Keratinocyte (primary cell): Measurements from ENCODE around the gene WFDC10A. TPM values are rescaled to one million over a fixed set of nuclear protein-coding genes. Genes with fewer than 3 reads are reported as not detected.
"Not testable (repeated sequence)": the region's sequence is repeated elsewhere in the genome, so short reads cannot be mapped to it uniquely, and the experiment has no call there.

Experiments
- DNase-seq: peaks from one replicate; pipeline ENCODE4 v3.0.0-alpha.2; 2011; ENCODE audit warnings: low read depth, missing footprints, low spot score
- FAIRE-seq: peaks from 2 replicates; lab custom pipeline; 2011; peaks lifted over from hg19 to GRCh38; lab: Jason Lieb, UNC
- H2AFZ ChIP-seq: 2 replicates; pipeline ENCODE4 v1.6.0; 2012; ENCODE audit warnings: low read length, control low read depth, inconsistent platforms; ENCODE audit not compliant: control insufficient read depth
- H3K27ac ChIP-seq: 2 replicates; pipeline ENCODE4 v1.5.1; 2011; ENCODE audit warnings: low read length; ENCODE audit not compliant: control insufficient read depth, insufficient read depth
- H3K27me3 ChIP-seq: 3 replicates; pipeline ENCODE4 v1.6.0; 2011; ENCODE audit warnings: low read length; ENCODE audit not compliant: control insufficient read depth, insufficient read depth; ENCODE audit errors: extremely low read depth
- H3K36me3 ChIP-seq, 2 experiments: 2 replicates in 1 of 2; 3 replicates in 1 of 2; pipeline ENCODE4 v1.5.1; 2011; ENCODE audit warnings: low read length in 2 of 2, mild to moderate bottlenecking in 1 of 2; ENCODE audit not compliant: control insufficient read depth in 2 of 2, insufficient read depth in 2 of 2; ENCODE audit errors: extremely low read depth in 1 of 2
- H3K4me1 ChIP-seq: 3 replicates; pipeline ENCODE4 v1.5.1; 2011; ENCODE audit warnings: low read length; ENCODE audit not compliant: control insufficient read depth, insufficient read depth; ENCODE audit errors: extremely low read depth
- H3K4me2 ChIP-seq: 3 replicates; pipeline ENCODE4 v1.6.0; 2011; ENCODE audit warnings: low read depth, low read length; ENCODE audit not compliant: control insufficient read depth, insufficient read depth; ENCODE audit errors: extremely low read depth
- H3K4me3 ChIP-seq, 3 experiments: fragments of 200-600 bp in 1 of 3; sonication (generic) in 1 of 3; 2 replicates in 2 of 3; 3 replicates in 1 of 3; pipeline ENCODE4 v1.5.1; 2011 to 2016; ENCODE audit warnings: low read length in 3 of 3, mild to moderate bottlenecking in 3 of 3, control low read depth in 2 of 3, inconsistent platforms in 1 of 3, low read depth in 1 of 3, mixed read lengths in 1 of 3, mixed run types in 1 of 3, moderate library complexity in 1 of 3; ENCODE audit not compliant: control insufficient read depth in 2 of 3, insufficient read depth in 2 of 3; ENCODE audit errors: extremely low read depth in 1 of 3
- H3K79me2 ChIP-seq: 2 replicates; pipeline ENCODE4 v1.6.0; 2012; ENCODE audit warnings: low read length; ENCODE audit not compliant: control insufficient read depth, insufficient read depth
- H3K9ac ChIP-seq: 3 replicates; pipeline ENCODE4 v1.6.0; 2011; ENCODE audit warnings: low read length; ENCODE audit not compliant: control insufficient read depth, insufficient read depth; ENCODE audit errors: extremely low read depth
- H3K9me1 ChIP-seq: 3 replicates; pipeline ENCODE4 v1.6.0; 2011; ENCODE audit warnings: low read length; ENCODE audit not compliant: control insufficient read depth, insufficient read depth; ENCODE audit errors: extremely low read depth
- H3K9me3 ChIP-seq: 2 replicates; pipeline ENCODE4 v1.5.1; 2012; ENCODE audit warnings: low read depth, low read length; ENCODE audit not compliant: control insufficient read depth
- H4K20me1 ChIP-seq: 3 replicates; pipeline ENCODE4 v1.6.0; 2011; ENCODE audit warnings: low read length; ENCODE audit not compliant: control insufficient read depth, insufficient read depth; ENCODE audit errors: extremely low read depth
- EZH2 ChIP-seq: IDR thresholded peaks from one replicate; pipeline ENCODE4 v1.6.1; 2012; ENCODE audit warnings: inconsistent platforms, mild to moderate bottlenecking, low read length, moderate library complexity
- dilution Hi-C: fragments of 300-500 bp; cut with MboI; formaldehyde crosslinking; loops from one replicate; pipeline ENCODE4 v1.7.0; 2020; ENCODE audit warnings: low sequenced_read_pairs; ENCODE audit not compliant: extremely low pct_ligation_motif_present
- polyA plus RNA-seq, 5 experiments: library from polyadenylated mRNA; depleted of rRNA in 3 of 5; stranded (reverse) in 3 of 5; stranded (forward) in 1 of 5; unstranded in 1 of 5; fragments of >200 nt; gene quantifications; 1 replicate in 1 of 5; 2 replicates in 3 of 5; 3 replicates in 1 of 5; pipeline versions ENCODE4 v1.2.1 to v1.2.3, GENCODE V29; 2011 to 2012; ENCODE audit warnings: missing spikeins in 2 of 5, low read depth in 1 of 5, low replicate concordance in 1 of 5
- TF ChIP-seq, protein P1 (sequence below), 3 experiments: IDR thresholded peaks in 1 of 3; conservative IDR thresholded peaks in 1 of 3; optimal IDR thresholded peaks in 1 of 3; 2 replicates in 2 of 3; 3 replicates in 1 of 3; pipeline versions ENCODE3 to v1.5.1; 2011; ENCODE audit warnings: low read length in 3 of 3, mild to moderate bottlenecking in 3 of 3, moderate library complexity in 2 of 3, control low read depth in 1 of 3, inconsistent platforms in 1 of 3; ENCODE audit not compliant: insufficient read depth in 2 of 3; ENCODE audit errors: extremely low read depth in 1 of 3

WFDC10A gene
- polyA plus RNA-seq, 1 donor (not counting 4 experiments of a cell fraction or from before 2014, with no cell fraction given): not detected

DNA sequence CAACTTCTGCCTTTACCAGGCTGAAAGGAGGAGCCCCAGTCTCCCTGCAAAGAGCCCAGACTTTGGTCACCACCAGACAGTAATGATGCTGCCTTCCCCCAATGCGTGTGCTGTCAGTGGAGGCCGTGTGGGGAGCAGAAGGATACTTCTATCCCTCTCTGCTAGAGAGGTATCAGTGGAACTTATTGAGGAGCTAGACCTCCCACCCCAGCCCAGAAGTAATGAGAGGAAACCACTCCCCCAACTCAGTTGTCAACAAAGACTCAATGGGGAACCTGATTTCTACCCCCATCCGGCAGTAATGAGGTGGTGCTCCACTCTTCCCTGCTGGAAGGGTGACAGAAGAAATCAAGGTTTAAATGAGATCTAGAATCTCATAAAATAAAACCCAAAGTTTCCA lies 46.0 kb upstream of the WFDC10A start:
- no peak for DNase-seq
- Histone ChIP-seq H3K4me2 (no peak overlapping the region), H3K4me1 (no peaks in the 10 kb centered on the region), H3K27ac (no peak overlapping the region), H2AFZ (no peak overlapping the region), H3K36me3 (no peaks in the 10 kb centered on the region), H3K9me3 (no peaks in the 10 kb centered on the region), H4K20me1 (no peaks in the 10 kb centered on the region), H3K27me3 (no peaks in the 10 kb centered on the region), H3K9me1 (no peaks in the 10 kb centered on the region), H3K79me2 (no peaks in the 10 kb centered on the region), H3K4me3 (no peak overlapping the region), H3K9ac (no peak overlapping the region)
- FAIRE-seq: no peak
- dilution Hi-C loops: no loop called here
- TF ChIP-seq, protein P1, sequence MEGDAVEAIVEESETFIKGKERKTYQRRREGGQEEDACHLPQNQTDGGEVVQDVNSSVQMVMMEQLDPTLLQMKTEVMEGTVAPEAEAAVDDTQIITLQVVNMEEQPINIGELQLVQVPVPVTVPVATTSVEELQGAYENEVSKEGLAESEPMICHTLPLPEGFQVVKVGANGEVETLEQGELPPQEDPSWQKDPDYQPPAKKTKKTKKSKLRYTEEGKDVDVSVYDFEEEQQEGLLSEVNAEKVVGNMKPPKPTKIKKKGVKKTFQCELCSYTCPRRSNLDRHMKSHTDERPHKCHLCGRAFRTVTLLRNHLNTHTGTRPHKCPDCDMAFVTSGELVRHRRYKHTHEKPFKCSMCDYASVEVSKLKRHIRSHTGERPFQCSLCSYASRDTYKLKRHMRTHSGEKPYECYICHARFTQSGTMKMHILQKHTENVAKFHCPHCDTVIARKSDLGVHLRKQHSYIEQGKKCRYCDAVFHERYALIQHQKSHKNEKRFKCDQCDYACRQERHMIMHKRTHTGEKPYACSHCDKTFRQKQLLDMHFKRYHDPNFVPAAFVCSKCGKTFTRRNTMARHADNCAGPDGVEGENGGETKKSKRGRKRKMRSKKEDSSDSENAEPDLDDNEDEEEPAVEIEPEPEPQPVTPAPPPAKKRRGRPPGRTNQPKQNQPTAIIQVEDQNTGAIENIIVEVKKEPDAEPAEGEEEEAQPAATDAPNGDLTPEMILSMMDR (optimal IDR thresholded peaks at IDR 0.05 in 1 of 3, IDR thresholded peaks at IDR 0.05 in 1 of 3, conservative IDR thresholded peaks at IDR 0.05 in 1 of 3; ENCODE audit: extremely low read depth in 1 of 3, insufficient read depth in 2 of 3, low read length in 3 of 3): no peak
- no peak for TF ChIP-seq EZH2

DNA sequence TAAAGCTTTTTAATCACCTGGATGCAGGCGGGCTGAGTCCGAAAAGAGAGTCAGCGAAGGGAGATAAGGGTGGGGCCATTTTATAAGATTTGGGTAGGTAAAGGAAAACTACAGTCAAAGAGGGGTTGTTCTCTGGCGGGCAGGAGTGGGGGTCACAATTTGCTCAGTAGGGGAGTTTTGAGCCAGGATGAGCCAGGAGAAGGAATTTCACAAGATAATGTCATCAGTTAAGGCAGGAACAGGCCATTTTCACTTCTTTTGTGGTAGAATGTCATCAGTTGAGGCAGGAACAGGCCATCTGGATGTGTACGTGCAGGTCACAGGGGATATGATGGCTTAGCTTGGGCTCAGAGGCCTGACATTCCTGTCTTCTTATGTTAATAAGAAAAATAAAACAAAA lies 45.2 kb upstream of the WFDC10A start:
- H3K27ac ChIP-seq, H3K9ac ChIP-seq, FAIRE-seq, H4K20me1 ChIP-seq, H3K4me3 ChIP-seq, H3K79me2 ChIP-seq, H3K4me1 ChIP-seq, dilution Hi-C loops, H3K36me3 ChIP-seq, H2AFZ ChIP-seq, H3K9me3 ChIP-seq, H3K9me1 ChIP-seq, DNase-seq, H3K27me3 ChIP-seq, H3K4me2 ChIP-seq: not testable (repeated sequence)

DNA sequence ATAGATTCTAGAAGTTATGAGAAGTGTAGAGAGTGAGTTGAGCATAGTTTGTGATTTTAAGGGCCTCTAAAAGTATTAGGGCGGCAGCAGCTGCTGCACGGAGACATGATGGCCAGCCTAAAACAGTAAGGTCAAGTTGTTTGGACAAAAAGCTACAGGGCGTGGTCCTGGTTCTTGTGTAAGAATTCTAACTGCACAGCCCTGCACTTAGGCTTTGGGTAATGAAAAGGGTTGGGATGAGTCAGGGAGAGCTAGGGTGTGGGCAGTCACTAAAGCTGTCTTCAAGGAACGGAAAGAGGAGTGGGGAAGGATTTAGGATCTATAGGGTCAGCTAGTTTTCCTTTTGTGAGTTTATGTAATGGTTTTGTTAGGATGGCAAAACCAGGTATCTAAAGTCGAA lies 43.6 kb upstream of the WFDC10A start:
- H3K4me3 ChIP-seq, DNase-seq, FAIRE-seq, dilution Hi-C loops, H3K9ac ChIP-seq, H4K20me1 ChIP-seq, H3K79me2 ChIP-seq, H3K27me3 ChIP-seq, H3K9me1 ChIP-seq, H3K9me3 ChIP-seq, H3K36me3 ChIP-seq, H3K4me2 ChIP-seq, H2AFZ ChIP-seq, H3K27ac ChIP-seq, H3K4me1 ChIP-seq: not testable (repeated sequence)
